Ovary (tissue), 9 donors: ENCODE data around the gene NPPB. TPM values are rescaled to one million over a fixed set of nuclear protein-coding genes. Genes with fewer than 3 reads are reported as not detected.

Source experiments
- DNase-seq, 5 donors: peaks; one replicate each; pipeline ENCODE4 v3.0.0-alpha.2; 2019 to 2020
- H3K27ac ChIP-seq, 2 donors: fragments of 200-600 bp; one replicate each; pipeline versions ENCODE4 v1.5.1 to v1.8.0; 2019 to 2022
- H3K27me3 ChIP-seq: fragments of 200-600 bp; one replicate; pipeline ENCODE4 v1.8.0; 2022
- H3K36me3 ChIP-seq: fragments of 200-600 bp; sonication (generic); one replicate; pipeline ENCODE4 v1.5.1; 2019
- H3K4me1 ChIP-seq: one replicate; pipeline ENCODE4 v1.8.1; 2013; ENCODE audit warnings: mild to moderate bottlenecking, moderate library complexity; ENCODE audit not compliant: insufficient read depth
- H3K4me3 ChIP-seq: fragments of 200-600 bp; sonication (generic); one replicate; pipeline ENCODE4 v1.5.1; 2017
- H3K9me3 ChIP-seq, 2 donors: fragments of 200-600 bp in 1 of 2; sonication (generic) in 1 of 2; one replicate each; pipeline versions ENCODE4 v1.5.1 to v1.8.1; 2013 to 2019; ENCODE audit warnings: mild to moderate bottlenecking in 1 of 2, moderate library complexity in 1 of 2
- CTCF ChIP-seq, 3 donors: fragments of 450-650 bp in 2 of 3; fragments of 200-600 bp in 1 of 3; IDR thresholded peaks; one replicate each; pipeline versions ENCODE4 v1.5.1 to v1.8.0; 2016 to 2022; ENCODE audit warnings: antibody characterized with exemption in 3 of 3, mild to moderate bottlenecking in 1 of 3
- EP300 ChIP-seq: sonication (generic); formaldehyde crosslinking; IDR thresholded peaks from one replicate; pipeline ENCODE4 v1.6.1; 2017; ENCODE audit warnings: antibody characterized with exemption
- POLR2A ChIP-seq: fragments of 450-650 bp; IDR thresholded peaks from one replicate; pipeline ENCODE4 v1.6.1; 2017; ENCODE audit warnings: antibody characterized with exemption, mild to moderate bottlenecking, moderate library complexity
- WGBS, 3 donors: extraction: QIAGEN DNeasy Blood & Tissue Kit in 1 of 3; methylation state at CpG; one replicate each; pipeline versions ENCODE4 v1.1.5 to v1.1.7; 2013 to 2017; 5-methylcytosine and 5-hydroxymethylcytosine counted together
- intact Hi-C, 4 donors: fragments of 100-400 bp; cut with DNase I; formaldehyde crosslinking; loops; one replicate each; pipeline versions ENCODE4 v1.11.0 to v1.15.1; 2022 to 2023
- polyA plus RNA-seq, 2 donors: library from polyadenylated mRNA; stranded (reverse); fragments of 200-250 nt in 1 of 2; fragments of 350-450 nt in 1 of 2; fragmentation: Illumina TruSeq in 1 of 2; extraction: RNeasy Lipid Tissue Mini Kit (QIAGEN cat#74804) in 1 of 2; gene quantifications; one replicate each; pipeline ENCODE4 v1.2.3, GENCODE V29; 2013 to 2014
- total RNA-seq, 7 donors: library from RNA; depleted of rRNA in 2 of 7; stranded (reverse); fragments of >200 nt in 2 of 7; fragmentation: NEBNext Ultra II Directional in 3 of 7; extraction: Animal tissue kit (Norgen Biotek cat#: 25700) in 3 of 7; gene quantifications; one replicate each; pipeline versions ENCODE4 v1.1.0 to v1.2.4, GENCODE V29; 2016 to 2023
- donor health status: DM: no; HTN: no; CAD: no; lungs with moderate emphysema.
- donor health status: DM: no; HTN: no; CAD: no.
- donor health status: Bipolar disorder and iron deficiency.
- donor health status: DM: yes; HTN: yes; CAD: no.
- donor health status: DM: no; HTN: no; CAD: no.
- donor health status: DM: yes; HTN: yes; CAD: no.

Gene NPPB
- total and polyA plus RNA-seq, 9 donors = 0.22 TPM; not detected in 8

DNA sequence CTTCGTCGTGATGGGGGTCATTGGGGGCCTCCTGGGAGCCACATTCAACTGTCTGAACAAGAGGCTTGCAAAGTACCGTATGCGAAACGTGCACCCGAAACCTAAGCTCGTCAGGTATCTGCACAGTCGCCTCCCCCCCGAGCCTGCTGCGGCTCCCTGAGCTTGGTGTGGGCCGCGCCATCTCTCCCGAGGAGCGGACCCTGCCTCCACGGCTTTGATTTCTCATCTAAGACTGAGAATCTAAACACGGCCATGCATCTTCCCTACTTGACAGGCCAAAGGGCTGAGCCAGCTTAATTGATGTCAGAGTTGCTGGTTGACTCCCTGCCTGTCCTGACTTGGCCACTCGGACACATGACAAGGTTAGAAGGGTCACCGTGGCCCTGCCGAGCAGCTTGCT is 30.2 kb downstream of the NPPB start:
- Histone ChIP-seq H3K27ac (no peak overlapping the region), H3K36me3 (peaks cover 2% of the 10 kb centered on the region), H3K4me1 (no peaks in the 10 kb centered on the region), H3K27me3 (no peaks in the 10 kb centered on the region), H3K4me3 (no peak overlapping the region), H3K9me3 (no peaks in the 10 kb centered on the region)
- TF ChIP-seq EP300 (no peak), CTCF (IDR thresholded peaks at IDR 0.05) (no peak), POLR2A (no peak)
- DNase-seq = no peak
- intact Hi-C loops = no loop called here
- WGBS, 3 donors = 85 to 87% (median 87%) methylated on average over 19 of the region's 19 CpGs

DNA sequence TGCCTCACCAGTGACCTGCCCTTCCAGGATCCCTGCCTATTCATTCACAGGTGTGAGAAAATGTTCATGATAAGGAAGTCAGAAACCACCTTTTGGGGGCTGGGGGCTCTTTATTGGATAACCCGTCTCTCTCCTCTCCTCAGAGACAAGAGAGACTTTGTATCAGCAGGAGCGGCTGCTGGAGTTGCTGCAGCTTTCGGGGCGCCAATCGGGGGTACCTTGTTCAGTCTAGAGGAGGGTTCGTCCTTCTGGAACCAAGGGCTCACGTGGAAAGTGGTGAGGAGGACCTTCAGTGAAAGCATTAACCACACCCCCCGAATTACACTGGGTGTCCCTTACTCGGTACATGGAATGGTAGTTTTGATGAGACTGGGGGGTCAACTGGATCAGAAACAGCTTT is 31.8 kb downstream of the NPPB start:
- Histone ChIP-seq H3K27me3 (no peaks in the 10 kb centered on the region), H3K4me3 (no peak overlapping the region), H3K4me1 (no peaks in the 10 kb centered on the region), H3K36me3 (no peaks in the 10 kb centered on the region), H3K9me3 (no peaks in the 10 kb centered on the region), H3K27ac (no peak overlapping the region)
- WGBS, 3 donors = 91 to 93% (median 92%) methylated on average over 9 of the region's 9 CpGs
- no peak for DNase-seq
- intact Hi-C loops = no loop called here
- TF ChIP-seq POLR2A = no peak
- no peak for TF ChIP-seq EP300
- TF ChIP-seq CTCF (IDR thresholded peaks at IDR 0.05) = no peak

DNA sequence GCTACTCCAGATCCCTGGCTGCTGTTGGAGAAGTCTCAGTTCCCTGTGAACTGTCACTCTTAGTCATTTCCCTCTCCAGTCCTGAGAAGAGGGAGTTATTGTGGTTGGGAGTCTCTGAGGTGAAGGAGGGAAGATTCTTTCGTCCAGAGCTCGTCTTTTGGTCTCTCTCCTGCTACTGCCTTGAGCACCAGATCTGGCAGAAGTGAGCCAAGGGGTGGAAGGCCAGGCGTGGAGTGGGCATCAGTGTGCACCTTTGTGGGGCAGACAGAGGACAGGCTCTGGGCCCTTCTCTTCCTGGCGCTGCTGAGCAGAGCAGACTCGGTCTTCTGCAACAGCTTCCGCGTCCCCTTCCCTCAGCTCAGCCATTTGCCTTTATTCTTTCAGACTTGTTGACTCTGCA is 33.6 kb downstream of the NPPB start:
- 86 to 93% (median 89%) methylated on average over 7 of the region's 7 CpGs for WGBS, 3 donors
- no peak for TF ChIP-seq EP300
- no peak for TF ChIP-seq CTCF (IDR thresholded peaks at IDR 0.05)
- no peak for TF ChIP-seq POLR2A
- Histone ChIP-seq H3K4me1 (no peaks in the 10 kb centered on the region), H3K27me3 (no peaks in the 10 kb centered on the region), H3K27ac (no peak overlapping the region), H3K36me3 (no peaks in the 10 kb centered on the region), H3K4me3 (no peak overlapping the region), H3K9me3 (no peaks in the 10 kb centered on the region)
- intact Hi-C loops = no loop called here
- DNase-seq = no peak

- H3K9me3 ChIP-seq = no peaks in the 10 kb centered on the region
- H3K27me3 ChIP-seq = no peaks in the 10 kb centered on the region
- DNase-seq = no peak
- no peak overlapping the region for H3K4me3 ChIP-seq
- TF ChIP-seq EP300 (no peak), CTCF (IDR thresholded peaks at IDR 0.05) (no peak), POLR2A (no peak)
- H3K27ac ChIP-seq = no peak overlapping the region
- 75 to 86% (median 79%) methylated on average over 17 of the region's 17 CpGs for WGBS, 3 donors
- H3K4me1 ChIP-seq = no peaks in the 10 kb centered on the region
- H3K36me3 ChIP-seq = no peaks in the 10 kb centered on the region
- intact Hi-C loops = no loop called here
Measured at GRCh38 chr1:11823366-11824137, 35.2 kb downstream of the NPPB start.
